ENCODE results near the gene PEX5L.

PEX5L gene

DNA sequence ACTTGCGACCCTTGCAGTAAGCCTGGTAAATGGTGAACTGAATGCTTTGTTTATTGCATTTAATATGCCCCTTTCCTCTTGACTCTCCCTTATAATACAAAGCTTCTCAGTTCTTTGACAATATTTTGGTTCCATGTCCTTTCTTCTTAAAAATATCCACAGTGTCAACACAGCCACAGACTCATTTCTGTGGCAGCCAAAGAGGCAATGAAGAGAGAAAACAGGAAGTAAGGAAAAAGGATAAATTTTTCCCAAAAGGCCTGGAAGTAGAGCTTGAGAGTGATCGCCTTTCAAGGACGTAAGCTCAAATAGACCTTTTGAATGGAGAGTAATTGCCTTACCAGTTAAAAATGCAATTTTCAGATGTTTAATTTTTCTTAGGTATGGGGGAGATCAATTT, 59.4 kb downstream of the PEX5L start:
- no peak for TF ChIP-seq ZNF274 (IDR thresholded peaks at IDR 0.05; ENCODE audit: low read depth, low read length)
- H3K4me3 ChIP-seq (ENCODE audit: low read length) = no peak overlapping the region

DNA sequence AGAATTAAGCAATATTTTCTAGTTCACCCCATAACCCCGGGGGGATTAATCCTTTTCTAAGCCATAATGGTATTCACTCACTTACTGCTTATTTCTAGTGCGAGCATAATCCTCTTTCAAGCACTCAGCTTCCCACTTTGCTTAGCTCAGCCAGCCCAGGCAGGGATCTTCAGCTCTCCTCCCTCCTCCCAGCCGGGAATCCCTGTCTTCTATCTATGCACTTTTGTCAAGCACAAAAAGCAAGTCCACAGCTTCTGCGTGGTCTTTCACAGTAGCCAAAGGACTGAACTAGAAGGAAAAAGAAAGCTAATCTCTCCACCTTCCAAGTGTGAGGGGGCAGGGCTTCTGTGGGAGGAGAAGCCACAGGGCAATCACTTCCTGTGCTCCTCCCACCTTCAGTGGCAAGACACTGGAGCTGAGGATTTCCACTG, 62.8 kb downstream of the PEX5L start:
- TF ChIP-seq ZNF274 (IDR thresholded peaks at IDR 0.05; ENCODE audit: low read depth, low read length) = no peak
- peak overlapping the region; percentile 33; the same call in 1 of the 2 replicates for H3K4me3 ChIP-seq (ENCODE audit: low read length)

DNA sequence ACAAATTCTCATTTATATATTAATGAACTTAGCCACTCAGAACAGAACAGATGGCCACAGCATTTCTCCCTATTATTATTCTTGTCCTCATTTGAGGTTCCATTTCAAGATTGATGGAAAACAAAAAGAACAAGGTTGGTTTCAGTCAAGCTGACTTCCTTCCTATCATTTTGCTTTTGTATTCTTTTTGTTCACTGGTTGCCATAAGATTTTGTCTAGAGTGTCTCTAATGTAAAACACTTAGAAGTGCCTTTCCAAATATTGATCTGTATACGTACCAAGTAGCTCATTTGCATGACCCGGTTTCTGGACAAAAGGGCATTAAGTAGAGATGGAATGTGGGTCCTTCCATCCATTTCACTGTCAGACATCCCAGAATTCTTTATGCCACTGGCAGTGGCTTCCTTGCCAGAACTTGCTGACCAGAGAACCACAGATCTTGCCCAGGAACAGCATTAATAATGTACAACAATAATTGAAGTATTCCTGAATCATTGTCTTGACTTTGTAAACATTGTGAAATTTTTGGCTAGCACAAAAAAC, 63.8 kb downstream of the PEX5L start:
- H3K4me3 ChIP-seq (ENCODE audit: low read length) = peak overlapping the region; percentile 45; the same call in 1 of the 2 replicates
- TF ChIP-seq ZNF274 (IDR thresholded peaks at IDR 0.05; ENCODE audit: low read depth, low read length) = no peak

DNA sequence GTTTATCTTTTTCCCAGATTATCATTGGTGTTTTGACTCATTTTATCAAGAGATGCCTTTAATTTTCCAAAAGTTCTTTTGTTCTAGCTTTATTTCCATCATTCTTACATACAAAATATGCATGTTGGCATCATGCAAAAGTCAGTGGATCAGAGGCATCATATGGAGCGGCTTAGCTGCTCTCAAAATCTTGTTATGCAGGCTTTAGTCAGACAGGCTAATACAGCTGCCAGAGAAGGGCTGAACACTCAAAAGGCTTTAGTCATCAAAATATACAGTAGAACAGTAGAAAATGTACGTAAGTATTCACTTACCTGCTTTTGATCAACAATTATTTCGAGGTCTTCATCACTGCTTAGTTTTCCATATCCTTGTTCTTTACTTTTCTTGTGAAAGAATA, 65.5 kb downstream of the PEX5L start:
- no peak overlapping the region for H3K4me3 ChIP-seq (ENCODE audit: low read length)
- TF ChIP-seq ZNF274 (IDR thresholded peaks at IDR 0.05; ENCODE audit: low read depth, low read length) = no peak

DNA sequence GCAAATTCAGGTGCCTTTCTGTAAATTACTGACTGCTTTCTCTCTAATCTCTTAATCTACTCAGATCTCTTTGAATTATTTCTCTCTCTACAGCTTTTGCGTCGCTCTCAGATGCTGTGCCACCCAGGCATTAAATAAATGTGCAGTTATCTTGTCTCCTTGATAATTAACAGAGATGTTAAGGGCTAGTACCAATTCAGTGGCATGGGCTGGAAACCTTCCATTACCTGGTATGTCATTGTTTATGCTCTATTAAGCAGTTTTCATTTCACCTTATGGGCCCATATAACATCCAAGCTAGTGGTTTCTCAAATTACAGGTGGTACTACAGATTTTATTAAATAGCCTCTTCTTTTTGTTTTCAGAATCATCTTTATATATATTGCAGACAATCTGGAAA, 66.0 kb downstream of the PEX5L start:
- H3K4me3 ChIP-seq (ENCODE audit: low read length) = no peak overlapping the region
- TF ChIP-seq ZNF274 (IDR thresholded peaks at IDR 0.05; ENCODE audit: low read depth, low read length) = no peak

DNA sequence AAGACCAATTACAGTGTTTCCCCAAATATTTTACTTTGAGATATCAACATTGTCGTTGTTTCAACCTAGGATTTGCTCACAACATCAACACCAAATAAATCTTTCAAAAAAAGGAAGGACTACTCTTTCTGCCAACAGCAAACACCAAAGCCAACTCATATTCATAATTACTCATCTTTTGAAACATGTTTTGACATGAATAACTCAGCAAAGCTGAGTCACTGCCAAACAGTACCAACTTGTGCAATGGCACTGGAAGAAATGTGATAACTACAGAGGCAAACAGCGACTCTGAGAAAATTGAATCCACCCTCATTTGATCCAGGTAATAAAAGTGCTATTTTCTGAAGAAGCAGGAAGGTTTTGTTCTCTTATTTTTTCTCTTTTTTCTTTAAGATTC, 67.2 kb downstream of the PEX5L start:
- TF ChIP-seq ZNF274 (IDR thresholded peaks at IDR 0.05; ENCODE audit: low read depth, low read length) = no peak

DNA sequence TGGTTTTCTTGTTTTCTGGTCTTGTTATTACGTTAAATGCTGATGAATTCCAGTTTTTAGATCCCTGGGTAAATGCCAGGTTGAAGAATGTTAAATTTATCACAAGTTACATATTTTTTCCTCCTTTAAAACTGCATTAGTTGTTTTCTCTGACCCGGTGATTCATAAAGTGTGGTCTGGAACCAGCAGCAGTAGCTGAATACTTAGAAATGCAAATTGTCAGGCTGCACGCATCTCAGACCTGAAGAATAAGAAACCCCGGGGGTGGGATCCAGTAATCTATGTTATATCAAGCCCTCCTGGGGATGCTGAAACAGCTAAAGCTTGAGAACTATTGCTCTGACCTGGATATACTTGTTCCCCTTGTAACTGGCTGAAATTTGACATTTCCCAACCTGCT, 69.1 kb downstream of the PEX5L start:
- no peak for TF ChIP-seq ZNF274 (IDR thresholded peaks at IDR 0.05; ENCODE audit: low read depth, low read length)
- H3K4me3 ChIP-seq (ENCODE audit: low read length) = no peak overlapping the region

More for the DNA sequence above, 67.2 kb downstream of the PEX5L start:
- no peak overlapping the region for H3K4me3 ChIP-seq (ENCODE audit: low read length)

DNA sequence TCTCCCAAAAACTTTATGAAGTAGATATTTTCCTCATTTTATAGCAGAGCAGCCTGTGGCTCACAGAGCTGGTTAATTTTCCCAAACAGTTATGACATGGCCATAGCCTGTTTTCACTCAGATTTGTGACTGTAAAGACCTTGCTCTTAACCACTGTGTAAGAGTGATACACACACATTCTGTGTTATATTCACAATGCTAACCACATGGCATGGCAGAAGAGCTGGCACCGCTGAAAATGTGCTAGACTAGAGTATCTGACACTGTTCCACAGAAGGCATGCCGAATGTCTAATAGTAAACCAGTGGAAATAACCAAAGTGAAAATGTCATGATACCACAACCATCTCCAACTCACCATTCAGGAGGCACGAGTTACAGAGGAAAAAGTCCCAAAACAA, 71.8 kb downstream of the PEX5L start:
- TF ChIP-seq ZNF274 (IDR thresholded peaks at IDR 0.05; ENCODE audit: low read depth, low read length) = no peak
- no peak overlapping the region for H3K4me3 ChIP-seq (ENCODE audit: low read length)

DNA sequence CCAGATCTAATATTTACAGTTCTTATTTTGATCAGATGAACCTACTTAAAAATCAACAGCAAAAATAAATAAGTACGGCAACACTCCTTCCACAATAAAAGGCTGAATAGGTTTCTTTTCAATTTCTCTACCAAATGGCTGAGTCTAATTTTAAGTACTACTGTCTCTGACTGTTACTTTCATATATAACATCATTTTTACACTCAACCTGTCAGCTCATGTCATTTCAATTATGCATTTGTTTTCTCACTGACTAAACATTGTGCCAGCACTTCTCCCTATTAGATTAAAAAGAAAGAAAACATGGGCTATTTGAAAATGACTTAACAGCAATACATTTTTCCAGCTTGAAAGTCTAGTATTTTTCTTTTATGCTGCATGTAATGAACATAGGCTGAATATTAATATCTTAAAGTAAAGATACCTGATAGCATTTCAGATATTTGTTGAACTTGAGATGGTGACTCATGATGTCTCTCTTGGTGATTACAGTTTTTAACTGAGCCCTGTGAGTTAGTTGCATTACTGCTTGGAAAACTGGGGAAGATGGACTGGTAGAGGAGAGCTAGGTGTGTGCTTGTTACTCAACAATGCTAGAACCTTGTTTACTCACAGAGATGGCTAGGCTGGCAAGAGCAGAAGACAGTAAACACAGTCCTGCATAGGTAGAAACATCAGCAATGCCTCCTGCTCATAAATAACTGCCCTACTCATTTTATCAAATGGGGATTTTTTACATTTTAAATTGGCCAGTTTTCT, 73.9 kb downstream of the PEX5L start:
- TF ChIP-seq ZNF274 (IDR thresholded peaks at IDR 0.05; ENCODE audit: low read depth, low read length) = no peak
- H3K4me3 ChIP-seq (ENCODE audit: low read length) = no peak overlapping the region

DNA sequence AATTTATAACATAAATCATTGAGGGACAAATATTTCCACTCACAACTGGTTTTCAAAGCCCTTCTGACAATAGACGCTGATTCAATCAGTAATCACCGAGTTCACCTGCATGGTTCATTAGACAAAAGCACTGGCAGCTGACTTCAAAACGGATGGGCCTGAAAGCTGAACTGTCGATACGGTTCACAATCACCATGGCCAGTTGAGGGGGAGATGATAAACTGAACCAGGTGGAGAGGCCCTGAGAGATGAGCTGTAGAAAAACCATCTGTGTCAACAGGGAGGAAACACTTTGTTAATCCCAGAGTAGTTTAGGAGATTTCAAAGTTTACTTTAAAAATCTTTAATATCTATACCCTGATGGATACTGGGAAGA, 75.0 kb downstream of the PEX5L start:
- H3K4me3 ChIP-seq (ENCODE audit: low read length) = 0 out of 2 replicates have a peak overlapping the region, but pooled peaks have one; percentile 22
- TF ChIP-seq ZNF274 (IDR thresholded peaks at IDR 0.05; ENCODE audit: low read depth, low read length) = no peak

DNA sequence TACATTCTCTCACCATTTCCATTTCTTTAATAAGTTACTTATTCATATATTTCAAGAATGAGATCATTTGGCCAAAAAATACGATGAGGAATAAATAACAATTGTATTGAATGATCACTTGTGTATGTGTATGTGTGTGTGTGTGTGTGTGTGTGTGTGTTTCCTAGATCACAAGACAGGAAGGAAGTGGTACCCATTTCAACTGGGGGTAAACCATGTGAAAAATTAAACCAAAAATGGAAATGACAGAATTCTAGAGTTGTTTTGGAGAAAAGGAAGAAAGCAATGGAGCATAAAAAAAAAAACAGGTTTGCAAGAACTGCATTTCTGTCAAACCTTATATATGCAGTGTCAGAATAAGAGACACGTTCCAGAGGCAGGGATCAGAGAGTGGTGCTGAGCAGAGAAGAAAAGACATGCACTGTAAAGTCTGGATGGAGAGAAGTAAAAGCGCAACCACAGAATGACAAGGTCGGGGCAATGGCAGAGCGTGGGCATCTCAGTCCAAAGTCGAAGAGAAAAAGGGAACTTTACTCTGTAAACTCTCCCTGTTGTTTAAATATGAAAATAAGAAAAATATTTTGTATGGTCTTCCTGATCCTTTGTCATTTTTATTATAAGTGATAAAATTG, 75.5 kb downstream of the PEX5L start:
- no peak for TF ChIP-seq ZNF274 (IDR thresholded peaks at IDR 0.05; ENCODE audit: low read depth, low read length)
- peak overlapping the region; percentile 70; the same call in 1 of the 2 replicates for H3K4me3 ChIP-seq (ENCODE audit: low read length)

DNA sequence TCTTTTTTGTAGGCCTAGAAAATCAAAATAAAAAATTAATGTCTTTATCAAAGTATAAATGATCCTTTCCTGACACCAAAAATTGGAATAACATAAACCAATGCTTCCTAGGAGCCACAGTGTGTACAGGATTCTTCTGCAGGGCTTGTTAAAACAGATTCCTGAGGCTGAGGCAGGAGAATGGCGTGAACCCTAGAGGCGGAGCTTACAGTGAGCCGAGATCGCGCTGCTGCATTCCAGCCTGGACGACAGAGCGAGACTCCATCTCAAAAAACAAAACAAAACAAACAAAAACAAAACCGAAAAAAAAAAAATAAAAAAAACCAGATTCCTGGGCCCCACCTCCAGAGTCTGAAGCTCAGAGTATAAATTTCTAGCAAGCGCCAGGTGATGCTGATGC, 78.0 kb downstream of the PEX5L start:
- no peak for TF ChIP-seq ZNF274 (IDR thresholded peaks at IDR 0.05; ENCODE audit: low read depth, low read length)

DNA sequence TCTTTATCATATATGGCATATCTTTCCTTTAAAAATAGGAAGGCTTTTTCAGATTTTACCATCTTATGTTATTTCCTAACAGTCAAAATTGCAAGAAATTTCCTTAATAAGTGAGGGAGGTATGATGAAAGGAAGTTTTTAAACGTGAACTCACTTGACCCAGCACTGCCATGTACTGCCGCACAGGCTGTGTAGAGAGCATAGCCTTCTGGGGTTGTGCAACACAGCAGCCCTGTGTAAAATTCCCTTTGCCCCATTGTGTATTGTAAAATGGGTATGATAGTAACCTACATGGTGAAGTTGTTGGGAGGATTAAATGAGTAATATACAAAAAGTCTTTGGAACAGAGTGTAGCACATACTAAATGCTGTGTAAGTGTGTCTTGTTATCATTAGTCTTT, 78.6 kb downstream of the PEX5L start:
- TF ChIP-seq ZNF274 (IDR thresholded peaks at IDR 0.05; ENCODE audit: low read depth, low read length) = no peak
- H3K4me3 ChIP-seq (ENCODE audit: low read length) = no peak overlapping the region

More for the DNA sequence above, 78.0 kb downstream of the PEX5L start:
- no peak overlapping the region for H3K4me3 ChIP-seq (ENCODE audit: low read length)

DNA sequence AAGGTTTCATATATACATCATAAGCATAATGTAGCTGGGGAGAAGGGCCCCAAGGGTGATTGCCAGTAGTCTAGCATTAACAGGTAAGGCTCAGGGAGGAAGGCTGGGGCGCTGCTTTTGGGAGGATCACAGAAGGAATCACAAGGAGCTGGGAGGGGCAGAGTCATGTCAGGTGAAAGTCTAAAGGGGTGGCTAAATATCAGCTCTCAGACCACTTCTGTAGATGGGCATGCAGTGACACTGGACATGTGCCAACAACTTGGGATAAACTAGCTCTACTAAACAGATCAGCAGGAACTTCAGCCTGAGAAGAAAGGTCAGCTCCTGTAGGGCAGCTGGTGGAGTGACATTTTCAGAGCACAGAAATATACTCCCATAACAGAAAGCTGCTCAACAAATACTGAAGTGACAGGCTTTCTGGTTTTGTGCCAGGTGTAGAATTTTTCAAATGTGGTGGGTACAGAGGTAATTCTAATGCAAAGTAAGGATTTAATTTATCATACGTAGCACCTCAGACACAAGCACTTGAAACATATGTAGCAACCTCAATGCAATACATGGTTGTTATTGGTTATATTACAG, 79.4 kb downstream of the PEX5L start:
- H3K4me3 ChIP-seq (ENCODE audit: low read length) = peak overlapping the region; percentile 33; the same call in 1 of the 2 replicates
- TF ChIP-seq ZNF274 (IDR thresholded peaks at IDR 0.05; ENCODE audit: low read depth, low read length) = no peak

DNA sequence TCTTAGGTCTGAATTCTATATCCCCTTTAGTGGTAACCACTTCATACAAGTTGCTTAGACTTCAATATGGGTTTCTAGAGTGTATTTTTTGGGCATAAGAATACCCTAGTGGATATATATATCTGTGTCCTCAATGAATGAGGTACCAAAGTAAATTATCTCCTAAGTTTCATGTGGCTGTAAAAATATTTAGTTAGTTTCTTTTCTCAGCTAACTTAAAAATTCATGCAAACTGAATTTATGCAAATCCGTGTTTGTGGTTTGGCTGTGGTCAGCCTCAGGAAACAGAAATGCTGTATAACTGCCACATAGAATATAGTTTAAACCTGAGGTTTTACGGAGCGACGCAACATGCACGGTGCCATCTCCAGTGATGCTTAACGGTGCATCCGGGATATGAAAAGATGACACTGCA, 80.3 kb downstream of the PEX5L start:
- TF ChIP-seq ZNF274 (IDR thresholded peaks at IDR 0.05; ENCODE audit: low read depth, low read length) = no peak
- H3K4me3 ChIP-seq (ENCODE audit: low read length) = no peak overlapping the region
